Nephron (organoid): ENCODE data around the gene DHRS1.

Experiments used
- H3K27ac Mint-ChIP-seq, 3 experiments: 2 replicates each; pipeline ENCODE4 v1.8.0; 2020; ENCODE audit warnings: mixed read lengths in 3 of 3, mild to moderate bottlenecking in 2 of 3, moderate library complexity in 1 of 3
- H3K27me3 Mint-ChIP-seq: 2 replicates; pipeline ENCODE4 v1.8.0; 2021; ENCODE audit warnings: low read depth, mild to moderate bottlenecking, moderate library complexity, mixed read lengths
- H3K36me3 Mint-ChIP-seq: 2 replicates; pipeline ENCODE4 v1.8.0; 2020; ENCODE audit warnings: low read depth, mixed read lengths
- H3K4me1 Mint-ChIP-seq: 2 replicates; pipeline ENCODE4 v1.8.0; 2020; ENCODE audit warnings: mixed read lengths
- H3K4me3 Mint-ChIP-seq, 3 experiments: 2 replicates each; pipeline ENCODE4 v1.8.0; 2020; ENCODE audit warnings: mild to moderate bottlenecking in 3 of 3, mixed read lengths in 3 of 3, moderate library complexity in 2 of 3
- H3K9me3 Mint-ChIP-seq: 2 replicates; pipeline ENCODE4 v1.8.0; 2020; ENCODE audit warnings: mixed read lengths
- CTCF ChIP-seq, 3 experiments: fragments of 200-600 bp; sonication (generic); IDR thresholded peaks; one replicate each; pipeline ENCODE4 v1.5.0; 2021; ENCODE audit warnings: antibody characterized with exemption in 3 of 3; ENCODE audit not compliant: unreplicated experiment in 3 of 3

DHRS1 gene

GRCh38 chr14:24308342-24309124 lies 9.0 kb upstream of the DHRS1 start:
- H3K36me3 Mint-ChIP-seq = peaks cover 44% of the 10 kb centered on the region
- H3K9me3 Mint-ChIP-seq = no peaks in the 10 kb centered on the region
- H3K4me1 Mint-ChIP-seq = peaks cover 5% of the 10 kb centered on the region
- H3K4me3 Mint-ChIP-seq = no peak overlapping the region
- H3K27me3 Mint-ChIP-seq = no peaks in the 10 kb centered on the region
- peak in 1 of 3 experiments; percentile 21 for TF ChIP-seq CTCF (IDR thresholded peaks at IDR 0.05; ENCODE audit: unreplicated experiment in 3 of 3)
- peak overlapping the region; percentile 39 to 90 (median 45) for H3K27ac Mint-ChIP-seq

- Mint-ChIP-seq H3K4me3 (peak within 1 kb of the TSS in 2 of 3 experiments; percentile 12 to 65), H3K27ac (peak within 1 kb of the TSS; percentile 39 to 90 (median 45))
Observed at GRCh38 chr14:24307575-24308341, 8.2 kb upstream of the DHRS1 start, which contains the start of gene CIDEB. TSS of gene CIDEB (minus strand) at chr14:24307977. CDS start at chr14:24307858, 119 bp downstream.

GRCh38 chr14:24307156-24307574 lies 7.6 kb upstream of the DHRS1 start:
- Mint-ChIP-seq H3K36me3 (peaks cover 51% of the 10 kb centered on the region), H3K4me3 (peak overlapping the region in 2 of 3 experiments; percentile 5 to 65), H3K4me1 (peaks cover 5% of the 10 kb centered on the region), H3K27ac (peak overlapping the region; percentile 39 to 90 (median 45)), H3K9me3 (no peaks in the 10 kb centered on the region), H3K27me3 (no peaks in the 10 kb centered on the region)
- no peak for TF ChIP-seq CTCF (IDR thresholded peaks at IDR 0.05; ENCODE audit: unreplicated experiment in 3 of 3)

More at GRCh38 chr14:24307575-24308341, 8.2 kb upstream of the DHRS1 start, which contains the start of gene CIDEB:
- Mint-ChIP-seq H3K36me3 (peaks cover 50% of the 10 kb centered on the region), H3K9me3 (no peaks in the 10 kb centered on the region), H3K27me3 (no peaks in the 10 kb centered on the region), H3K4me1 (peaks cover 5% of the 10 kb centered on the region)
- peak; percentile 87 to 95 (median 90) for TF ChIP-seq CTCF (IDR thresholded peaks at IDR 0.05; ENCODE audit: unreplicated experiment in 3 of 3)

GRCh38 chr14:24304019-24304387 lies 4.4 kb upstream of the DHRS1 start:
- Mint-ChIP-seq H3K4me3 (no peak overlapping the region), H3K36me3 (peaks cover 55% of the 10 kb centered on the region), H3K27ac (no peak overlapping the region), H3K27me3 (no peaks in the 10 kb centered on the region), H3K4me1 (peaks cover 19% of the 10 kb centered on the region), H3K9me3 (no peaks in the 10 kb centered on the region)
- no peak for TF ChIP-seq CTCF (IDR thresholded peaks at IDR 0.05; ENCODE audit: unreplicated experiment in 3 of 3)

GRCh38 chr14:24300326-24300980 lies 873 bp upstream of the DHRS1 start:
- no peaks in the 10 kb centered on the region for H3K27me3 Mint-ChIP-seq
- H3K27ac Mint-ChIP-seq = peak overlapping the region in 2 of 3 experiments; percentile 45 to 86

More at GRCh38 chr14:24300326-24300980, 873 bp upstream of the DHRS1 start:
- Mint-ChIP-seq H3K36me3 (peaks cover 41% of the 10 kb centered on the region), H3K4me1 (peaks cover 24% of the 10 kb centered on the region), H3K9me3 (no peaks in the 10 kb centered on the region), H3K4me3 (peak overlapping the region; percentile 95 to 98 (median 95))
- no peak for TF ChIP-seq CTCF (IDR thresholded peaks at IDR 0.05; ENCODE audit: unreplicated experiment in 3 of 3)
